HepG2 (cell line): ENCODE data around the gene SCRT2. TPM values are rescaled to one million over a fixed set of nuclear protein-coding genes. Genes with fewer than 3 reads are reported as not detected.
A peak's percentile ranks its signal among the peaks of the same experiment; 100 is the strongest.

ENCODE experiments used
- ELK4 ChIP-seq: sonication (generic); formaldehyde crosslinking; IDR thresholded peaks from 2 replicates; pipeline ENCODE4 v1.9.0; 2021; ENCODE audit warnings: missing genetic modification reagents, borderline replicate concordance
- JARID2 ChIP-seq: sonication (generic); formaldehyde crosslinking; IDR thresholded peaks from 2 replicates; pipeline ENCODE4 v1.8.1; 2023; ENCODE audit warnings: missing genetic modification reagents, inconsistent platforms; ENCODE audit not compliant: insufficient replicate concordance
- MXI1 ChIP-seq: IDR thresholded peaks from 3 replicates; pipeline ENCODE4 v1.6.1; 2012; ENCODE audit warnings: low read depth, low read length, inconsistent platforms, borderline replicate concordance
- MYC ChIP-seq: sonication (generic); formaldehyde crosslinking; IDR thresholded peaks from 2 replicates; pipeline ENCODE4 v1.9.0; 2021; ENCODE audit warnings: missing genetic modification reagents, borderline replicate concordance
- PCBP2 ChIP-seq: fragments of 200-400 bp; formaldehyde crosslinking; optimal IDR thresholded peaks from 2 replicates; pipeline ENCODE3; 2018; ENCODE audit warnings: low read length, low read depth; ENCODE audit not compliant: poor library complexity, severe bottlenecking
- RELA ChIP-seq: sonication (generic); formaldehyde crosslinking; IDR thresholded peaks from 2 replicates; pipeline ENCODE4 v1.4.0; 2020; ENCODE audit warnings: missing genetic modification reagents
- SMAD1 ChIP-seq: sonication (generic); formaldehyde crosslinking; IDR thresholded peaks from 2 replicates; pipeline ENCODE4 v1.4.0; 2020; ENCODE audit warnings: missing genetic modification reagents, low read depth, mild to moderate bottlenecking, borderline replicate concordance
- TP53 ChIP-seq: sonication (generic); formaldehyde crosslinking; conservative IDR thresholded peaks from 2 replicates; pipeline ENCODE4 v1.4.0; 2020; ENCODE audit warnings: missing genetic modification reagents
- U2AF1 ChIP-seq: fragments of 200-400 bp; formaldehyde crosslinking; optimal IDR thresholded peaks from 2 replicates; pipeline ENCODE3; 2017; ENCODE audit warnings: mild to moderate bottlenecking, low read depth, low read length
- U2AF2 ChIP-seq: fragments of 200-400 bp; formaldehyde crosslinking; IDR thresholded peaks from 2 replicates; pipeline ENCODE4 v1.6.1; 2017; ENCODE audit warnings: low read depth, mild to moderate bottlenecking, low read length
- ZNF414 ChIP-seq: sonication (generic); formaldehyde crosslinking; IDR thresholded peaks from 2 replicates; pipeline ENCODE4 v1.5.0; 2020; ENCODE audit warnings: missing genetic modification reagents
- ZNF44 ChIP-seq: sonication (generic); formaldehyde crosslinking; IDR thresholded peaks from 2 replicates; pipeline ENCODE4 v1.5.1; 2020; ENCODE audit warnings: mild to moderate bottlenecking, missing genetic modification reagents
- ZNF639 ChIP-seq: conservative IDR thresholded peaks from 2 replicates; pipeline ENCODE4 v1.6.1; 2018; ENCODE audit warnings: missing genetic modification reagents
- ZNF672 ChIP-seq: sonication (generic); formaldehyde crosslinking; IDR thresholded peaks from 2 replicates; pipeline ENCODE4 v1.8.1; 2022; ENCODE audit warnings: missing genetic modification reagents
- ZNF704 ChIP-seq: sonication (generic); formaldehyde crosslinking; IDR thresholded peaks from 2 replicates; pipeline ENCODE4 v1.8.1; 2023; ENCODE audit warnings: mild to moderate bottlenecking, inconsistent platforms, moderate library complexity, missing genetic modification reagents, borderline replicate concordance
- polyA plus RNA-seq, 8 experiments: library from polyadenylated mRNA; depleted of rRNA in 3 of 8; stranded (reverse) in 7 of 8; unstranded in 1 of 8; fragments of >200 nt; fragmentation: Illumina TruSeq in 4 of 8; extraction: Trizol in 4 of 8; gene quantifications; 2 replicates each; pipeline versions ENCODE4 v1.2.1 to v1.2.3, GENCODE V29; 2011 to 2016; ENCODE audit warnings: low read depth in 4 of 8, missing spikeins in 1 of 8, mixed read lengths in 1 of 8; ENCODE audit not compliant: insufficient read depth in 1 of 8
- total RNA-seq, 5 experiments: library from RNA; depleted of rRNA; stranded (reverse); fragments of >200 nt; fragmentation: Illumina TruSeq; extraction: Trizol; gene quantifications; 2 replicates each; pipeline ENCODE4 v1.2.3, GENCODE V29; 2016; ENCODE audit warnings: low read depth in 1 of 5
- TF ChIP-seq, protein P1 (sequence below): sonication (generic); formaldehyde crosslinking; IDR thresholded peaks from 2 replicates; pipeline ENCODE4 v1.4.0; 2020; ENCODE audit warnings: missing genetic modification reagents
- TF ChIP-seq, protein P2 (sequence below): IDR thresholded peaks from 2 replicates; pipeline ENCODE4 v1.6.1; 2016; ENCODE audit warnings: low read depth, borderline replicate concordance
- TF ChIP-seq, protein P3 (sequence below): sonication (generic); formaldehyde crosslinking; IDR thresholded peaks from 2 replicates; pipeline ENCODE4 v1.5.1; 2020; ENCODE audit warnings: missing genetic modification reagents, mild to moderate bottlenecking, borderline replicate concordance

The SCRT2 gene
- total and polyA plus RNA-seq, 2 of the 13 experiments (the other 11 are each of a cell fraction or from before 2014, with no cell fraction given) = not detected

- TF ChIP-seq MXI1 (peak; percentile 94), MYC (CRISPR knock-in tag) (0 out of 2 replicates have a peak, but pooled peaks have one; percentile 51), ZNF414 (CRISPR knock-in tag) (no peak), JARID2 (no peak), ZNF672 (CRISPR knock-in tag) (peak; percentile 94), TP53 (no peak), ZNF704 (CRISPR knock-in tag) (peak; percentile 94; the same call in 1 of the 2 replicates), RELA (CRISPR knock-in tag) (peak; percentile 87; the same call in 1 of the 2 replicates), ELK4 (CRISPR knock-in tag) (peak; percentile 69; the same call in 1 of the 2 replicates), SMAD1 (CRISPR knock-in tag) (peak; percentile 93; the same call in 1 of the 2 replicates), PCBP2 (no peak), U2AF1 (no peak), ZNF44 (CRISPR knock-in tag) (peak; percentile 29; the same call in 1 of the 2 replicates), ZNF639 (peak; percentile 93), U2AF2 (no peak)
- TF ChIP-seq, protein P1, sequence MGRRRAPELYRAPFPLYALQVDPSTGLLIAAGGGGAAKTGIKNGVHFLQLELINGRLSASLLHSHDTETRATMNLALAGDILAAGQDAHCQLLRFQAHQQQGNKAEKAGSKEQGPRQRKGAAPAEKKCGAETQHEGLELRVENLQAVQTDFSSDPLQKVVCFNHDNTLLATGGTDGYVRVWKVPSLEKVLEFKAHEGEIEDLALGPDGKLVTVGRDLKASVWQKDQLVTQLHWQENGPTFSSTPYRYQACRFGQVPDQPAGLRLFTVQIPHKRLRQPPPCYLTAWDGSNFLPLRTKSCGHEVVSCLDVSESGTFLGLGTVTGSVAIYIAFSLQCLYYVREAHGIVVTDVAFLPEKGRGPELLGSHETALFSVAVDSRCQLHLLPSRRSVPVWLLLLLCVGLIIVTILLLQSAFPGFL (CRISPR knock-in tag) = 0 out of 2 replicates have a peak, but pooled peaks have one; percentile 72
- TF ChIP-seq, protein P2, sequence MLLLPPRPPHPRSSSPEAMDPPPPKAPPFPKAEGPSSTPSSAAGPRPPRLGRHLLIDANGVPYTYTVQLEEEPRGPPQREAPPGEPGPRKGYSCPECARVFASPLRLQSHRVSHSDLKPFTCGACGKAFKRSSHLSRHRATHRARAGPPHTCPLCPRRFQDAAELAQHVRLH = peak; percentile 84
- TF ChIP-seq, protein P3, sequence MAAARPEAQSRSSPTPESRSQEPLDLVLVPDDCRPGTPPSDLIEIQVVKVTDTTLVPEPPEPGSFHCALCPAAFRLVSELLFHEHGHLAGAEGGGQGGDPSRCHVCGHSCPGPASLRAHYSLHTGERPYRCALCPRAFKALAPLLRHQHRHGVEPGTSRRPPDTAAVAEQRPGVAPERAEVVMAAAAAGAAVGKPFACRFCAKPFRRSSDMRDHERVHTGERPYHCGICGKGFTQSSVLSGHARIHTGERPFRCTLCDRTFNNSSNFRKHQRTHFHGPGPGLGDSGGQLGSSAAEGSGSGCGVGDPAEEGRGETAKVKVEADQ (CRISPR knock-in tag) = peak; percentile 99
These were observed at the start of gene SCRT2 (continued) for GRCh38 chr20:675453-676314.
